Transverse colon (tissue), 4 donors: ENCODE measurements around the gene NSD2. TPM values are rescaled to one million over a fixed set of nuclear protein-coding genes. Genes with fewer than 3 reads are reported as not detected.

Source experiments
- DNase-seq: peaks from one replicate; pipeline ENCODE4 v3.0.0-alpha.2; 2019
- H3K27ac ChIP-seq, 4 donors: fragments of 200-600 bp; sonication (generic); 2 replicates each; pipeline ENCODE4 v1.5.1; 2016 to 2018; ENCODE audit warnings: inconsistent platforms in 4 of 4
- H3K27me3 ChIP-seq: fragments of 200-600 bp; sonication (generic); 2 replicates; pipeline ENCODE4 v1.5.1; 2017; ENCODE audit warnings: inconsistent platforms
- H3K36me3 ChIP-seq, 4 donors: fragments of 200-600 bp; sonication (generic); 2 replicates each; pipeline ENCODE4 v1.5.1; 2017 to 2019; ENCODE audit warnings: inconsistent platforms in 4 of 4
- H3K4me1 ChIP-seq, 4 donors: fragments of 200-600 bp; sonication (generic); 2 replicates each; pipeline ENCODE4 v1.5.1; 2017 to 2020; ENCODE audit warnings: inconsistent platforms in 4 of 4
- H3K4me3 ChIP-seq, 4 donors: fragments of 200-600 bp; sonication (generic); 1 replicate in 1 of 4; 2 replicates in 3 of 4; pipeline versions ENCODE4 v1.5.1 to v1.6.1; 2017 to 2019; ENCODE audit warnings: inconsistent platforms in 4 of 4
- H3K9me3 ChIP-seq, 2 donors: fragments of 200-600 bp; sonication (generic); 2 replicates each; pipeline ENCODE4 v1.5.1; 2017 to 2019; ENCODE audit warnings: inconsistent platforms in 2 of 2
- EP300 ChIP-seq: sonication (generic); formaldehyde crosslinking; IDR thresholded peaks from one replicate; pipeline ENCODE4 v1.6.1; 2017; ENCODE audit warnings: antibody characterized with exemption, low read depth
- POLR2A ChIP-seq: fragments of 450-650 bp; IDR thresholded peaks from one replicate; pipeline ENCODE4 v1.6.1; 2016; ENCODE audit warnings: antibody characterized with exemption, mild to moderate bottlenecking, moderate library complexity
- POLR2AphosphoS5 ChIP-seq, 3 donors: sonication (generic); formaldehyde crosslinking; IDR thresholded peaks; one replicate each; pipeline ENCODE4 v1.6.1; 2016; ENCODE audit warnings: antibody characterized with exemption in 3 of 3
- WGBS, 2 donors: methylation state at CpG; one replicate each; pipeline ENCODE4 v1.1.5; 2018; ENCODE audit warnings: low coverage in 1 of 2; 5-methylcytosine and 5-hydroxymethylcytosine counted together
- in situ Hi-C, 4 donors: fragments of 200-750 bp; cut with MboI; loops; one replicate each; pipeline versions ENCODE4 v1.15.0 to v1.15.1; 2017; ENCODE audit warnings: low sequenced_read_pairs in 3 of 4, low pct_ligation_motif_present in 1 of 4, low pct_unique_long_range_greater_than_20kb in 1 of 4
- intact Hi-C: fragments of 100-400 bp; cut with DNase I; formaldehyde crosslinking; loops from one replicate; pipeline ENCODE4 v1.15.1; 2023; ENCODE audit warnings: low total_unique reads
- total RNA-seq, 4 donors: library from RNA; depleted of rRNA; stranded (reverse); fragments of >200 nt; gene quantifications; one replicate each; pipeline ENCODE4 v1.1.0, GENCODE V29; 2016
- TF ChIP-seq, protein P1 (sequence below), 5 experiments: fragments of 200-600 bp in 3 of 5; fragments of 450-650 bp in 2 of 5; sonication (generic) in 3 of 5; IDR thresholded peaks; 1 replicate in 2 of 5; 2 replicates in 3 of 5; pipeline ENCODE4 v1.5.1; 2016 to 2017; ENCODE audit warnings: antibody characterized with exemption in 5 of 5, inconsistent platforms in 3 of 5, mild to moderate bottlenecking in 2 of 5, moderate library complexity in 1 of 5

Gene NSD2
- total RNA-seq, 4 donors from 2014 or later = 78.4 to 591 (median 158) TPM

DNA sequence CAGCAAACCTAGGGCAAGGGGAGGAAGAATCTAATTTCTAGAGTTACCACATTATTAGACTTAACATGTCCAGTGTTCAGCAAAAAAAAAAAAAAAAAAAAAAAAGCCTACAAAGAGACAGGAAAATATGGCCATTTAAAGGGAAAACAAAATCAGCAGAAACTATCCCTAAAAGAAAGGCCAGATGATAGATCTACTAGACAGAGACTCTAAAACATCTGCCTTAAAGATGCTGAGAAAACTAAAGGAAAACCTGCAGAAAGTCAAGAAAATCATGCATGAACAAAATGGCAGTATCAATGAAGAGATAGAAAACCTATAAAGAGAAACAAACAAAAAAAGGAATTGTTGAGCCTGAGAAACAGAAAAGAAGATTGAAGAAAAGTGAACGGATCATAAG lies 93.8 kb downstream of the NSD2 start:
- TF ChIP-seq, protein P1, sequence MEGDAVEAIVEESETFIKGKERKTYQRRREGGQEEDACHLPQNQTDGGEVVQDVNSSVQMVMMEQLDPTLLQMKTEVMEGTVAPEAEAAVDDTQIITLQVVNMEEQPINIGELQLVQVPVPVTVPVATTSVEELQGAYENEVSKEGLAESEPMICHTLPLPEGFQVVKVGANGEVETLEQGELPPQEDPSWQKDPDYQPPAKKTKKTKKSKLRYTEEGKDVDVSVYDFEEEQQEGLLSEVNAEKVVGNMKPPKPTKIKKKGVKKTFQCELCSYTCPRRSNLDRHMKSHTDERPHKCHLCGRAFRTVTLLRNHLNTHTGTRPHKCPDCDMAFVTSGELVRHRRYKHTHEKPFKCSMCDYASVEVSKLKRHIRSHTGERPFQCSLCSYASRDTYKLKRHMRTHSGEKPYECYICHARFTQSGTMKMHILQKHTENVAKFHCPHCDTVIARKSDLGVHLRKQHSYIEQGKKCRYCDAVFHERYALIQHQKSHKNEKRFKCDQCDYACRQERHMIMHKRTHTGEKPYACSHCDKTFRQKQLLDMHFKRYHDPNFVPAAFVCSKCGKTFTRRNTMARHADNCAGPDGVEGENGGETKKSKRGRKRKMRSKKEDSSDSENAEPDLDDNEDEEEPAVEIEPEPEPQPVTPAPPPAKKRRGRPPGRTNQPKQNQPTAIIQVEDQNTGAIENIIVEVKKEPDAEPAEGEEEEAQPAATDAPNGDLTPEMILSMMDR (IDR thresholded peaks at IDR 0.05) = no peak
- TF ChIP-seq POLR2A (no peak), POLR2AphosphoS5 (IDR thresholded peaks at IDR 0.05) (no peak), EP300 (no peak)
- Histone ChIP-seq H3K4me1 (no peaks in the 10 kb centered on the region), H3K9me3 (no peaks in the 10 kb centered on the region), H3K27ac (no peak overlapping the region), H3K4me3 (no peak overlapping the region), H3K36me3 (peaks cover 0 to 17% (median 7%) of the 10 kb centered on the region in 4 donors), H3K27me3 (no peaks in the 10 kb centered on the region)
- WGBS, 2 donors = 96 to 100% methylated on average over 1 of the region's 1 CpG
- intact Hi-C loops = no loop called here
- DNase-seq = no peak
- in situ Hi-C loops = loop anchor here in 1 of 4 donors (25.0 kb wide), 1 partner anchor 222 kb away; no protein-coding TSS in a partner anchor

DNA sequence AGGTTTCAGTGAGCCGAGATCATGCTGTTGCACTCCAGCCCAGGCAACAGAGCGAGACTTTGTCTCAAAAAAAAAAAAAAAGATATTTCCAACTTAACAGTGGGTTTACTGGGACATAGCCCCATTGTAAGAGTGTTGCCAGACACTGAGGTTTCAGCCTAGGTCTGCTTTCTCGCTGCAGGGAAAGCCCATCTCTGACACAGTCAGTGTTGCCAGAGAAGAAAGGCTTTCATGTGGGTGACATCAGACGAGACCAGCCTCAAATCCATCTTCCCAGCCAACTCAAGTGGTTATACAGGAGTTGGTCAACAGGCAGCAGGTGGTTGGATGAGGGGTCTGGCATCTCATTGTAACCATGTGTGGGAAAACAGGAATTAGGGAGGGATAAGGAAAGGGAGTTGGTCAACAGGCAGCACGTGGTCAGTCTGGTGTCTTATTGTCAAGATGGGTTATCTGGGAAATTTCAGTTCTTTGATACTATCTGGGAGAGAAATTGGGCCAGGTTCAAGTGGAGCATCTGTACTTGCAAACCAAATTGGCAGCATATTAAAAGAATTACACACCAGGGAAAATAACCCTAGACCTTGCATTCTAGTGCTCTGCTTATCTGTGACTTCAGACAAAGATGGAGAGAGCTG lies 96.4 kb downstream of the NSD2 start:
- intact Hi-C loops (no loop called here), in situ Hi-C loops (loop anchor here in 1 of 4 donors (25.0 kb wide), 1 partner anchor 220 kb away; no protein-coding TSS in a partner anchor)
- 88 to 90% methylated on average over 5 of the region's 5 CpGs for WGBS, 2 donors
- Histone ChIP-seq H3K4me1 (no peaks in the 10 kb centered on the region), H3K27me3 (no peaks in the 10 kb centered on the region), H3K36me3 (peaks cover 0 to 14% (median 6%) of the 10 kb centered on the region in 4 donors), H3K27ac (no peak overlapping the region), H3K4me3 (no peak overlapping the region), H3K9me3 (no peaks in the 10 kb centered on the region)
- no peak for DNase-seq
- TF ChIP-seq, protein P1 (IDR thresholded peaks at IDR 0.05) = no peak
- no peak for TF ChIP-seq POLR2AphosphoS5 (IDR thresholded peaks at IDR 0.05)
- no peak for TF ChIP-seq POLR2A
- TF ChIP-seq EP300 = no peak

DNA sequence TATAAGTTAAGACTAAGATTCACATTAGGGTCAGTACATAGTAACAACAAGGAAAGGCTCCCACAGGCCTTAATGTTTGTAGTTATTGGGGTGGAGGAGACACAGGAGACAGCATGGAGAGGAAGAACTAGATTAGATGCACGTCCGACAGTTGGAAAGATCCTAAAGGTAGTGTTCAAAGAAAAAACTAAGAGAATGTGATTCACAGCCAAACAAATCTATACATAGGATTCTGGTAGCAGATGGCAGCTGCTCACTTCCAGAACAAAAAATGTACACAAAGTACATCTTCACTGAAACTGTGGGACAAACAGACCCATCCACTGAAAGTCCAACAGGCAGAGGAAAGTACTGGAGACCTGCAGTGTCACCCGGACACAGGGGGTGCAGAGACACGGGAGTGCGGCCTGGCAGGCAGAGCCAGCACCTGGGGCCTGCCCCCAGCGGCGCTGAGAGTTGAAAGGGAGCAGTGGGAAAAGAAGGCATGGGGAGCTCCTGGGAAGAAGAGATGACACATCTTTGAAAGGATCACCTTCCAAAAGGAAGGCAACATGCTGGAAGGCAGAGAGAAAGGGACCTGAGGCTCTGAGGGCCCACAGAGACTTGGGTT lies 97.6 kb downstream of the NSD2 start:
- in situ Hi-C loops = loop anchor here in 1 of 4 donors (25.0 kb wide), 1 partner anchor 219 kb away; no protein-coding TSS in a partner anchor
- no peaks in the 10 kb centered on the region for H3K4me1 ChIP-seq
- H3K4me3 ChIP-seq = no peak overlapping the region
- intact Hi-C loops = no loop called here
- DNase-seq = no peak
- TF ChIP-seq, protein P1 (IDR thresholded peaks at IDR 0.05) = no peak
- TF ChIP-seq EP300 (no peak), POLR2AphosphoS5 (IDR thresholded peaks at IDR 0.05) (no peak), POLR2A (no peak)
- peaks cover 0 to 12% (median 3%) of the 10 kb centered on the region in 4 donors for H3K36me3 ChIP-seq
- no peaks in the 10 kb centered on the region for H3K9me3 ChIP-seq
- H3K27ac ChIP-seq = no peak overlapping the region
- H3K27me3 ChIP-seq = no peaks in the 10 kb centered on the region
- WGBS, 2 donors = 96 to 100% methylated on average over 2 to 7 of the region's 7 CpGs

DNA sequence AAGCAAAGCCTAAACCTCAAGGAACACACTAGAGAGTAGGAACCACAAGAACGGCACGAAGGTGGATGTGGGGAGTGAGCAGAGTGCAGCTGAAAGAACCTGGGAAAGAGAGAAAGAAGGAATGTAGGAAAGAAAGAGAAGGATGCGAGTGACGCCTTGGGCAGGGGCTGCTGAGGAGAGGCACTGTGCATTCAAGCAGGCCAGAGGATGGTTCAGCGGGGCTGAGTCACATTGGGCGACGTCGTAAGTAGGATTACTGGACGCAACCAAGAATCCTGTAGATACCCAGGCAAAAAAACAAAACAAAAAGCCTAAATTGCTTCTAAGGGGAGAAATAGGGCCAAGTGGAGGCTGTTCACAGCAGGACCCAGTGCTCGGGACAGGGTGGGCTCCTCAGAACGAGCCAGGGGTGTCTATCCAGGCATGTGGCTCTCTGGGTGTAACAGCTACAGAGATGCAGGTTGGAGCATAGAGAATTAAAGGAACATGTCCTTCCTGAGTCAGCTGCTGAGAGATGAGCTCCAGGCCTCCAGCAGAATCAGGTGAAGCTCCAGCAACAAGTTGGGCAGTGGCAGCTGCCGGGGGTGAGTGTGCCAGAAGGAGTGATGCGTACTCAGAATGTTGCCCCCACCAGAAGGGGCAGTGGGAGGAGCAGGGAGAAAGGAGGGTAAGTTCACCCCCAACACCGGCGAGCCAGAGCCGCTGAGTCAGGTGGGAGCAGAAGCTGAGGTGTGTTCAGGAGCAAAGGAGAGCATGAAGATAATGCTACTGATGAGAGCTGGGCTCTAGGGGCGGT lies 98.9 kb downstream of the NSD2 start:
- Histone ChIP-seq H3K36me3 (peaks cover 0 to 15% (median 5%) of the 10 kb centered on the region in 4 donors), H3K27ac (no peak overlapping the region), H3K9me3 (no peaks in the 10 kb centered on the region), H3K4me3 (no peak overlapping the region), H3K27me3 (no peaks in the 10 kb centered on the region), H3K4me1 (no peaks in the 10 kb centered on the region)
- in situ Hi-C loops = loop anchor here in 1 of 4 donors (25.0 kb wide), 1 partner anchor 217 kb away; no protein-coding TSS in a partner anchor
- DNase-seq = no peak
- no peak for TF ChIP-seq POLR2A
- no peak for TF ChIP-seq POLR2AphosphoS5 (IDR thresholded peaks at IDR 0.05)
- TF ChIP-seq EP300 = no peak
- TF ChIP-seq, protein P1 (IDR thresholded peaks at IDR 0.05) = no peak
- intact Hi-C loops = no loop called here
- 96% methylated on average over 15 to 17 of the region's 17 CpGs for WGBS, 2 donors
